ENCODE data around the gene PCCA.
"Not testable (repeated sequence)": the region's sequence is repeated elsewhere in the genome, so short reads cannot be mapped to it uniquely, and the experiment has no call there.

Gene PCCA

GRCh38 chr13:100300243-100300642 is 211.3 kb downstream of the PCCA start:
- H3K4me3 ChIP-seq (ENCODE audit: low read depth, low read length): no peak overlapping the region

GRCh38 chr13:100300708-100301107 is 211.8 kb downstream of the PCCA start:
- H3K4me3 ChIP-seq (ENCODE audit: low read depth, low read length): no peak overlapping the region

GRCh38 chr13:100301418-100301817 is 212.5 kb downstream of the PCCA start:
- H3K4me3 ChIP-seq (ENCODE audit: low read depth, low read length): no peak overlapping the region

GRCh38 chr13:100302391-100302790 is 213.5 kb downstream of the PCCA start:
- no peak overlapping the region for H3K4me3 ChIP-seq (ENCODE audit: low read depth, low read length)

GRCh38 chr13:100304229-100304628 is 215.3 kb downstream of the PCCA start:
- no peak overlapping the region for H3K4me3 ChIP-seq (ENCODE audit: low read depth, low read length)

- no peak overlapping the region for H3K4me3 ChIP-seq (ENCODE audit: low read depth, low read length)
These were observed 216.5 kb downstream of the PCCA start for GRCh38 chr13:100305398-100305797.

GRCh38 chr13:100306030-100306429 is 217.1 kb downstream of the PCCA start:
- no peak overlapping the region for H3K4me3 ChIP-seq (ENCODE audit: low read depth, low read length)

GRCh38 chr13:100306434-100306999 is 217.6 kb downstream of the PCCA start:
- no peak overlapping the region for H3K4me3 ChIP-seq (ENCODE audit: low read depth, low read length)

GRCh38 chr13:100314132-100314910 is 225.4 kb downstream of the PCCA start:
- no peak overlapping the region for H3K4me3 ChIP-seq (ENCODE audit: low read depth, low read length)

- no peak overlapping the region for H3K4me3 ChIP-seq (ENCODE audit: low read depth, low read length)
These were observed 226.6 kb downstream of the PCCA start for GRCh38 chr13:100315522-100315921.

GRCh38 chr13:100318473-100318872 is 229.6 kb downstream of the PCCA start:
- H3K4me3 ChIP-seq (ENCODE audit: low read depth, low read length): not testable (repeated sequence)

GRCh38 chr13:100323937-100324336 is 235.0 kb downstream of the PCCA start:
- H3K4me3 ChIP-seq (ENCODE audit: low read depth, low read length): no peak overlapping the region

- H3K4me3 ChIP-seq (ENCODE audit: low read depth, low read length): no peak overlapping the region
These were observed 241.8 kb downstream of the PCCA start for GRCh38 chr13:100330662-100331061.

- H3K4me3 ChIP-seq (ENCODE audit: low read depth, low read length): no peak overlapping the region
These were observed 244.2 kb downstream of the PCCA start for GRCh38 chr13:100333141-100333540.

GRCh38 chr13:100334214-100334613 is 245.3 kb downstream of the PCCA start:
- H3K4me3 ChIP-seq (ENCODE audit: low read depth, low read length): no peak overlapping the region

- H3K4me3 ChIP-seq (ENCODE audit: low read depth, low read length): no peak overlapping the region
These were observed 248.1 kb downstream of the PCCA start for GRCh38 chr13:100336795-100337516.

GRCh38 chr13:100338275-100338674 is 249.4 kb downstream of the PCCA start:
- H3K4me3 ChIP-seq (ENCODE audit: low read depth, low read length): no peak overlapping the region

GRCh38 chr13:100339411-100339940 is 250.6 kb downstream of the PCCA start:
- no peak overlapping the region for H3K4me3 ChIP-seq (ENCODE audit: low read depth, low read length)

GRCh38 chr13:100340865-100341264 is 252.0 kb downstream of the PCCA start:
- H3K4me3 ChIP-seq (ENCODE audit: low read depth, low read length): no peak overlapping the region

- H3K4me3 ChIP-seq (ENCODE audit: low read depth, low read length): no peak overlapping the region
These were observed 252.4 kb downstream of the PCCA start for GRCh38 chr13:100341327-100341726.

- no peak overlapping the region for H3K4me3 ChIP-seq (ENCODE audit: low read depth, low read length)
These were observed 255.7 kb downstream of the PCCA start for GRCh38 chr13:100344544-100344943.

- H3K4me3 ChIP-seq (ENCODE audit: low read depth, low read length): no peak overlapping the region
These were observed 259.1 kb downstream of the PCCA start for GRCh38 chr13:100347968-100348367.

All from iPS-11a (cell line).